ENCODE measurements around the gene DHRS1.

DNA sequence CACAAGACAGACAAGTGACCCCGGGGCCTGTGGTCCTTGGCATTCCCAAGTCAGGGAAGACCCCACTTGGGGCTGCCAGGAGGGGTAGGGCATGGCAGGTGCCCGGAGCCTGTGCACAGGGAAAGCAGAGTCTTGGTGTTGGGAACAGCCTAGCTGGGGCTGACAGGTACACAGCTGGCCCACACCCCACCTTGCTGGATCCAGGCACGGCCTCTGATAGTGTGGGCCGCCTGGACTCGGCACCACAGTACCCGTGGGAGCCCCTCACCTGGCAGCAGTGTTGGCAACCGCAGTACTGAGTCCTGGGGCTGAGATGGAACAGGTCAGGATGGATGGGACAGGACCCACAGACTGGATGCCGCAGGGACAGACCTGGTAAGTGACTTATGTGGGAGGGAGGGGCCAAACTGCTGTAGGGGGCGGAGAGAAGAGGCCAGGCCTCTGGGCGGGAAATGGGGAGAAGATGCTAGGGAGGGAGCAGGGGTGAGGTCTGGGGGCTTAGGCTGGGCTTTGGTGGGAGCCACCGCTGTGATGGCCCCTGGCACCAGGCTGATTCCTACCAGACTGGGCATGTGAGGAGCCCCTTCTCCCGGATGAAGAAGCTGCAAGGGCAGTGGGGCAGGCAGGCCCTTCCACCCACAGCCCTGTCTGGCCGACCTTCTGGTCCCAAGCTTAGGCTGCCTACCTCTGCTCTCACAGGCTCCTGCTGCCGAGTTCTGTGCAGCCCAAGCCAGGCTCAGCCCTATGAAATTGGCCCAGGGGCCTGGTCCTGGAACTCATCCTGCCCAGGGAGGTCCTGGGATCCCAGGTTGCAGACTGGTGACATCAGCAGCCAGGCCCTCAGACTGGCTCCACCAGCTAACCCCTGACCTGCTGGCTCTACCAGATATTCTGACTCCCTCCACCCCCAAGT is 36.5 kb downstream of the DHRS1 start, which contains the start of gene TGM1:
- TF ChIP-seq ZNF133 (tag by site-specific recombination; IDR thresholded peaks at IDR 0.05) (no peak), CTCF (tag by site-specific recombination; IDR thresholded peaks at IDR 0.05) (no peak), OVOL3 (tag by site-specific recombination; IDR thresholded peaks at IDR 0.05) (no peak), ZNF114 (tag by site-specific recombination; IDR thresholded peaks at IDR 0.05) (no peak), INSM2 (tag by site-specific recombination; IDR thresholded peaks at IDR 0.05) (no peak), PATZ1 (tag by site-specific recombination; IDR thresholded peaks at IDR 0.05) (no peak), BCL11A (tag by site-specific recombination; IDR thresholded peaks at IDR 0.05; ENCODE audit: low read depth) (no peak)
- TF ChIP-seq, protein P1, sequence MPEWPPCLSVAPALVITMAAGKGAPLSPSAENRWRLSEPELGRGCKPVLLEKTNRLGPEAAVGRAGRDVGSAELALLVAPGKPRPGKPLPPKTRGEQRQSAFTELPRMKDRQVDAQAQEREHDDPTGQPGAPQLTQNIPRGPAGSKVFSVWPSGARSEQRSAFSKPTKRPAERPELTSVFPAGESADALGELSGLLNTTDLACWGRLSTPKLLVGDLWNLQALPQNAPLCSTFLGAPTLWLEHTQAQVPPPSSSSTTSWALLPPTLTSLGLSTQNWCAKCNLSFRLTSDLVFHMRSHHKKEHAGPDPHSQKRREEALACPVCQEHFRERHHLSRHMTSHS (tag by site-specific recombination; IDR thresholded peaks at IDR 0.05) = no peak
- TF ChIP-seq, protein P2, sequence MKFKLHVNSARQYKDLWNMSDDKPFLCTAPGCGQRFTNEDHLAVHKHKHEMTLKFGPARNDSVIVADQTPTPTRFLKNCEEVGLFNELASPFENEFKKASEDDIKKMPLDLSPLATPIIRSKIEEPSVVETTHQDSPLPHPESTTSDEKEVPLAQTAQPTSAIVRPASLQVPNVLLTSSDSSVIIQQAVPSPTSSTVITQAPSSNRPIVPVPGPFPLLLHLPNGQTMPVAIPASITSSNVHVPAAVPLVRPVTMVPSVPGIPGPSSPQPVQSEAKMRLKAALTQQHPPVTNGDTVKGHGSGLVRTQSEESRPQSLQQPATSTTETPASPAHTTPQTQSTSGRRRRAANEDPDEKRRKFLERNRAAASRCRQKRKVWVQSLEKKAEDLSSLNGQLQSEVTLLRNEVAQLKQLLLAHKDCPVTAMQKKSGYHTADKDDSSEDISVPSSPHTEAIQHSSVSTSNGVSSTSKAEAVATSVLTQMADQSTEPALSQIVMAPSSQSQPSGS (tag by site-specific recombination; IDR thresholded peaks at IDR 0.05; ENCODE audit: low read depth) = no peak
- TF ChIP-seq, protein P3, sequence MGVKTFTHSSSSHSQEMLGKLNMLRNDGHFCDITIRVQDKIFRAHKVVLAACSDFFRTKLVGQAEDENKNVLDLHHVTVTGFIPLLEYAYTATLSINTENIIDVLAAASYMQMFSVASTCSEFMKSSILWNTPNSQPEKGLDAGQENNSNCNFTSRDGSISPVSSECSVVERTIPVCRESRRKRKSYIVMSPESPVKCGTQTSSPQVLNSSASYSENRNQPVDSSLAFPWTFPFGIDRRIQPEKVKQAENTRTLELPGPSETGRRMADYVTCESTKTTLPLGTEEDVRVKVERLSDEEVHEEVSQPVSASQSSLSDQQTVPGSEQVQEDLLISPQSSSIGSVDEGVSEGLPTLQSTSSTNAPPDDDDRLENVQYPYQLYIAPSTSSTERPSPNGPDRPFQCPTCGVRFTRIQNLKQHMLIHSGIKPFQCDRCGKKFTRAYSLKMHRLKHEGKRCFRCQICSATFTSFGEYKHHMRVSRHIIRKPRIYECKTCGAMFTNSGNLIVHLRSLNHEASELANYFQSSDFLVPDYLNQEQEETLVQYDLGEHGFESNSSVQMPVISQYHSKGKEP (tag by site-specific recombination; IDR thresholded peaks at IDR 0.05) = no peak

Measured in HEK293 (cell line).